Stimulated activated CD4-positive, alpha-beta T cell treated with anti-CD3 and anti-CD28 coated beads, TNF-alpha, amount 100 ng/mL, for 4 hours (primary cell): Measurements from ENCODE around the gene PTTG1IP.

ENCODE experiments used
- DNase-seq, 3 experiments: peaks; one replicate each; pipeline ENCODE4 v3.0.0-alpha.2; 2020; ENCODE audit warnings: low read depth in 3 of 3

Gene PTTG1IP

DNA sequence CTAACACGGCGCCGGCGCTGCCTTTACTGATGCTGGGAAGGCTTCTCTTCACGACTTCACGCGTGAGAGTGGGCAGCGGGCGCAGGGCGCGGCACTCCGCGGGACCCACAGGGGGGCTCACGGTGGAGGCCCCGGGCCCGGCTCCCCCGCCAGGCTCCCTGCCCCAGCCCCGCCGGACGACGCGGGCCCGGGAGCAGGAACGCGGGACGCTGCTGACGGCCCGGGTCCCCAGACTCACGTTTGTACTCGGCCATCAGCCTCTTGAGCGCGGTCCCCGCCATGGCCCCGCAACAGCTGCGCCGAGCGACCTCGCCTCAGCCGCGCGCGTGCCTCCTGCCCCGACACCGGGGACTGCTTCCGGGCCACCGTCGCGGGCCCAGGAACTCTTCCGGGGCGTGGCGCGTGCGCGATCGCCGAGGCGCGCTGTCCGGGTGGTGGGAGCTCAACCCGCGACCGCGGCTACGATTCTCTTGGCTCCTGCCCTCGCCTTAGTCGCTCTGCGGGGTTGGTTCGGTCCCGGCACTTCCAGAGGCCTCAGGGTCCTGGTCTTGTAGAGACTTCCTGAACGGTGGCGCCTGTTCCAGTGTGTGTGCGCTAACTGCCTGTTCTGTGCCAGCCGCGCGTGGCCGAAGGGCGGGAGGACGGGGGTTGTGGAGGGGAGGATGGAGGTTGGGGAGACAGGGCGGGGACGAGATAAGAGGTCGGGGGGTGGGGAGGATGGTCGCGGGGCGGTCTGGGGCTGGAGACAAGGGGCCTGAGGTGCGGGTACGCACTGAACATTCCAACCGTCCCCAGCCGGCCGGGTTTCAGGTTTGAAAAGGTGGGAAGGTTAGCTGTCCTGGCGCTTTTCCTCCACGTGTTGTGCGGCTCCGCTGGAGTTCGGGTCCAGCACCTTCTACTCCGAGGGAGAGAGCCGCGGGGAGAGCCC is 71.8 kb downstream of the PTTG1IP start, which contains the start of gene UBE2G2:
Gene UBE2G2, minus strand, starts transcription at position 353 of the 928 bp plus-strand sequence. Its CDS starts 72 bp downstream, at position 281.
- peak; percentile 74 to 77 (median 75) for DNase-seq

DNA sequence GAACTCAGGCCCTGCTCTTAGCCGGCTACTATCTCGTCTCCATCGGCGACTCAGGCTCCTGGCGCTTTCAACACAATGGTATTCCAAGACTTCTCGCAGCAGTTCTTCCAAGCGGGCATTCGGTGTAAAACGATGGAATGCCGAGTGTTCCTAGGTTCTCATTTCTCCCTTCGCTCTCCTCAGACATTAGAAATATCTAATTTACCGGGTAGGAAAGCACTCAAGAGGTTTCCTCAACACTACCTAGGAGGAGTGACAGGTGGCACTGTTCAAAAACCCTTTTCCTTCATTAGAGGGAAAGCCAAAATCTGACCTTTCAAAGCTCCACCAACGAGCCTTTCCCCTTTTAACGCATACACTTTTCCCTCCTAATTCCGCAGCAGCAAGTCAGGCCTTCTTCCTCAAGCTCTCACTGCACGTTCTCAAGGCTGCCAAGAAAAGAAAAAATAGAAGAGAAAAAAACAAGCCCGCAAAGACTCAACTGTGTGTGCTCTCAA is 72.5 kb downstream of the PTTG1IP start:
- no peak for DNase-seq

DNA sequence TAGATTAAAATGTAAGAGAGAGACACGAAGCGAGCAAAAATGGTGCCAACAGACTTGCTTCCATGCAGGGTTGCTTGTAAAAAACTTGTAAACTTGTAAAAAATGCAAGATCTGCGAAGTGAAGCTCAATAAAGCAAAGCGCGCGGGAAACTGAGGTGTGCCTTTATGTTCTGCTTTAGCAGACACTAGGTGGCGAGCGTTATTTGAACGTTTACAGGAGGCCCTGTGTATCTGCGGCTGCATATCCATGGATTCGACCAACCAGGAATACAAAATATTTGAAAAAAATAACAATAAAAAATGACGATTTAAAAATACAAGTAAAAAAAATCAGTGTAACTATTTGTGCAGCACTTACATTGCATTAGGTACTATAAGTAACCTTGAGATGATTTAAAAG is 73.4 kb downstream of the PTTG1IP start:
- DNase-seq = no peak

GRCh38 chr21:44799646-44800045 is 73.8 kb downstream of the PTTG1IP start:
- DNase-seq = no peak
